K562 (cell line): ENCODE measurements around the gene CMTM8. TPM values are rescaled to one million over a fixed set of nuclear protein-coding genes. Genes with fewer than 3 reads are reported as not detected.

Source experiments
- ARID1B ChIP-seq: fragments of 450-650 bp; IDR thresholded peaks from 2 replicates; pipeline ENCODE4 v1.6.1; 2016; ENCODE audit warnings: antibody characterized with exemption, mild to moderate bottlenecking, inconsistent platforms
- ATF3 ChIP-seq, 2 experiments: fragments of 450-650 bp in 1 of 2; sonication (generic) in 1 of 2; formaldehyde crosslinking in 1 of 2; IDR thresholded peaks in 1 of 2; conservative IDR thresholded peaks in 1 of 2; 2 replicates each; pipeline versions ENCODE4 v1.6.1 to v1.8.1; 2016 to 2023; ENCODE audit warnings: mild to moderate bottlenecking in 2 of 2, moderate library complexity in 2 of 2, inconsistent platforms in 1 of 2, missing genetic modification reagents in 1 of 2
- C11orf30 ChIP-seq: fragments of 450-650 bp; IDR thresholded peaks from 2 replicates; pipeline ENCODE4 v1.6.1; 2016; ENCODE audit warnings: low read depth, mild to moderate bottlenecking
- CEBPB ChIP-seq: fragments of 450-650 bp; IDR thresholded peaks from 2 replicates; pipeline ENCODE4 v1.6.1; 2016; ENCODE audit warnings: missing genetic modification characterization, missing compliant biosample characterization
- CREB5 ChIP-seq: fragments of 250-450 bp; sonication (Bioruptor Pico); IDR thresholded peaks from 2 replicates; pipeline ENCODE4 v1.5.0; 2020; ENCODE audit warnings: mild to moderate bottlenecking
- E2F3 ChIP-seq: fragments of 250-450 bp; sonication (Bioruptor Pico); IDR thresholded peaks from 2 replicates; pipeline ENCODE4 v1.4.0; 2020; ENCODE audit warnings: mild to moderate bottlenecking
- ELF4 ChIP-seq: fragments of 450-650 bp; formaldehyde crosslinking; IDR thresholded peaks from 2 replicates; pipeline ENCODE4 v1.4.0; 2022; ENCODE audit warnings: missing genetic modification characterization
- FOXA3 ChIP-seq, 2 experiments: fragments of 450-650 bp in 1 of 2; sonication (generic) in 1 of 2; formaldehyde crosslinking; IDR thresholded peaks in 1 of 2; conservative IDR thresholded peaks in 1 of 2; 2 replicates each; pipeline versions ENCODE4 v1.4.0 to v1.8.0; 2020 to 2022; ENCODE audit warnings: mild to moderate bottlenecking in 2 of 2, missing genetic modification reagents in 1 of 2
- HCFC1 ChIP-seq: IDR thresholded peaks from 2 replicates; pipeline ENCODE4 v1.6.1; 2012; ENCODE audit warnings: low read depth, low read length, improper control_type of control experiment
- MXD1 ChIP-seq: fragments of 250-450 bp; sonication (Bioruptor Pico); IDR thresholded peaks from 2 replicates; pipeline ENCODE4 v1.8.0; 2021; ENCODE audit warnings: borderline replicate concordance, mild to moderate bottlenecking, moderate library complexity; ENCODE audit not compliant: poor library complexity, severe bottlenecking
- NFE2 ChIP-seq: IDR thresholded peaks from 2 replicates; pipeline ENCODE4 v1.6.1; 2014; ENCODE audit warnings: antibody characterized with exemption, low read depth
- NFYB ChIP-seq: IDR thresholded peaks from 2 replicates; pipeline ENCODE4 v1.6.1; 2011; ENCODE audit warnings: mild to moderate bottlenecking, moderate library complexity; ENCODE audit not compliant: insufficient read length; ENCODE audit errors: extremely low read depth
- NR2F6 ChIP-seq: fragments of 450-650 bp; formaldehyde crosslinking; IDR thresholded peaks from 2 replicates; pipeline ENCODE4 v1.4.0; 2020; ENCODE audit warnings: mild to moderate bottlenecking
- PHB ChIP-seq: fragments of 250-450 bp; sonication (Bioruptor Pico); IDR thresholded peaks from 2 replicates; pipeline ENCODE4 v1.5.0; 2021
- SIN3A ChIP-seq, 2 experiments: fragments of 150-350 bp in 1 of 2; IDR thresholded peaks; 2 replicates each; pipeline ENCODE4 v1.6.1; 2011 to 2016; ENCODE audit warnings: borderline replicate concordance in 2 of 2, low read depth in 2 of 2, low read length in 2 of 2, mild to moderate bottlenecking in 2 of 2, moderate library complexity in 2 of 2; ENCODE audit not compliant: control insufficient read depth in 1 of 2
- SREBF1 ChIP-seq: fragments of 150-350 bp; IDR thresholded peaks from 2 replicates; pipeline ENCODE4 v1.6.1; 2014; ENCODE audit warnings: antibody characterized with exemption, low read depth, low read length, borderline replicate concordance
- TCF7L2 ChIP-seq: fragments of 150-350 bp; IDR thresholded peaks from 2 replicates; pipeline ENCODE4 v1.6.1; 2016; ENCODE audit warnings: low read depth, mild to moderate bottlenecking, low read length, moderate library complexity
- TFAM ChIP-seq: fragments of 250-450 bp; sonication (Bioruptor Pico); conservative IDR thresholded peaks from 2 replicates; pipeline ENCODE4 v1.5.0; 2021; ENCODE audit warnings: mild to moderate bottlenecking, moderate library complexity
- THAP12 ChIP-seq: fragments of 250-450 bp; sonication (Bioruptor Pico); IDR thresholded peaks from 2 replicates; pipeline ENCODE4 v1.9.0; 2021; ENCODE audit warnings: mild to moderate bottlenecking, inconsistent platforms
- ZBTB34 ChIP-seq: fragments of 250-450 bp; sonication (Bioruptor Pico); IDR thresholded peaks from 2 replicates; pipeline ENCODE4 v1.8.0; 2021; ENCODE audit warnings: mild to moderate bottlenecking, moderate library complexity
- polyA plus RNA-seq, 8 experiments: library from polyadenylated mRNA; depleted of rRNA in 4 of 8; stranded (reverse) in 5 of 8; unstranded in 3 of 8; fragments of >200 nt; fragmentation: Nextera tagmentation in 2 of 8; fragmentation: Illumina TruSeq in 1 of 8; extraction: Ambion mirVana in 2 of 8; extraction: Trizol in 1 of 8; gene quantifications; 2 replicates each; pipeline versions ENCODE4 v1.2.1 to v1.2.3, GENCODE V29; 2011 to 2014; ENCODE audit warnings: inconsistent platforms in 1 of 8, missing spikeins in 1 of 8
- total RNA-seq, 7 experiments: library from RNA; depleted of rRNA in 6 of 7; stranded (reverse); fragments of >200 nt in 6 of 7; fragmentation: Illumina TruSeq in 2 of 7; extraction: Trizol in 2 of 7; gene quantifications; 2 replicates each; pipeline versions ENCODE4 v1.2.1 to v1.2.3, GENCODE V29; 2011 to 2021; ENCODE audit warnings: low replicate concordance in 1 of 7

Gene CMTM8
- total and polyA plus RNA-seq, 9 of the 15 experiments (the other 6 are each of a cell fraction or from before 2014, with no cell fraction given) = not detected

- TF ChIP-seq E2F3 (CRISPR knock-in tag) (no peak), NFE2 (peak; percentile 73), CEBPB (peak; percentile 91), FOXA3 (CRISPR knock-in tag; conservative IDR thresholded peaks at IDR 0.05 in 1 of 2, IDR thresholded peaks at IDR 0.05 in 1 of 2) (no peak), ATF3 (IDR thresholded peaks at IDR 0.05) (peak; percentile 49), ATF3 (CRISPR knock-in tag; conservative IDR thresholded peaks at IDR 0.05) (no peak), ARID1B (peak; percentile 42), TCF7L2 (no peak), PHB (no peak), THAP12 (CRISPR knock-in tag) (no peak), NFYB (no peak), ZBTB34 (no peak), SREBF1 (no peak), HCFC1 (no peak), TFAM (no peak), NR2F6 (CRISPR knock-in tag) (no peak), CREB5 (no peak), C11orf30 (peak; percentile 71), ELF4 (CRISPR knock-in tag) (no peak), SIN3A (IDR thresholded peaks at IDR 0.05; ENCODE audit: borderline replicate concordance in 2 of 2, control insufficient read depth in 1 of 2, low read depth in 2 of 2, low read length in 2 of 2) (no peak), MXD1 (CRISPR knock-in tag) (no peak)
Observed at GRCh38 chr3:32249184-32249782, 10.8 kb downstream of the CMTM8 start (continued).
